B cell (primary cell): ENCODE measurements around the gene FOXJ1. TPM values are rescaled to one million over a fixed set of nuclear protein-coding genes. Genes with fewer than 3 reads are reported as not detected.

Experiments
- ATAC-seq: fragments of 200-7000 bp; cut with Tn5 transposase; one replicate; pipeline ENCODE4 v1.10.0; 2021; ENCODE audit warnings: low read depth, mild to moderate bottlenecking, moderate number of reproducible peaks, moderate library complexity
- CTCF ChIA-PET: fragments of 350-600 bp; sonication (Branson Sonifier 250); formaldehyde crosslinking; loops from one replicate; lab custom pipeline; 2021; ENCODE audit warnings: antibody characterized with exemption, inconsistent platforms; lab: Charles Lee
- POLR2A ChIA-PET: fragments of 350-600 bp; sonication (Branson Sonifier 250); formaldehyde crosslinking; loops from one replicate; lab custom pipeline; 2021; ENCODE audit warnings: antibody characterized with exemption; lab: Charles Lee
- DNase-seq: peaks from one replicate; pipeline ENCODE4 v3.0.0; 2013
- H2AFZ ChIP-seq: 2 replicates; pipeline ENCODE4 v1.6.1; 2012; ENCODE audit warnings: mild to moderate bottlenecking, low read depth, low read length; ENCODE audit not compliant: insufficient read depth, poor library complexity, severe bottlenecking
- H3K27ac ChIP-seq, 2 donors: 1 replicate in 1 of 2; 2 replicates in 1 of 2; pipeline ENCODE4 v1.5.1; 2012 to 2013; ENCODE audit warnings: low read length in 2 of 2, mild to moderate bottlenecking in 2 of 2, moderate library complexity in 1 of 2
- H3K27me3 ChIP-seq, 4 experiments: fragments of 200-600 bp in 1 of 4; sonication (generic) in 1 of 4; replicated peaks in 1 of 4; 1 replicate in 2 of 4; 2 replicates in 2 of 4; pipeline versions ENCODE4 v1.6.1 to v1.7.0; 2013 to 2016; ENCODE audit warnings: low read length in 3 of 4, mild to moderate bottlenecking in 2 of 4, mixed read lengths in 1 of 4, moderate library complexity in 1 of 4; ENCODE audit not compliant: insufficient read depth in 4 of 4, control insufficient read depth in 3 of 4; ENCODE audit errors: control extremely low read depth in 1 of 4
- H3K36me3 ChIP-seq, 2 experiments: replicated peaks in 1 of 2; 1 replicate in 1 of 2; 2 replicates in 1 of 2; pipeline versions ENCODE4 v1.6.1 to v1.7.1; 2013; ENCODE audit warnings: low read length in 1 of 2; ENCODE audit not compliant: insufficient read depth in 2 of 2, control insufficient read depth in 1 of 2; ENCODE audit errors: control extremely low read depth in 1 of 2, extremely low read depth in 1 of 2
- H3K4me1 ChIP-seq, 2 donors: fragments of 200-600 bp in 1 of 2; sonication (generic) in 1 of 2; 1 replicate in 1 of 2; 2 replicates in 1 of 2; pipeline versions ENCODE4 v1.5.1 to v1.6.1; 2013 to 2017; ENCODE audit warnings: low read length in 2 of 2; ENCODE audit not compliant: control insufficient read depth in 2 of 2, insufficient read depth in 2 of 2
- H3K4me2 ChIP-seq: replicated peaks from 2 replicates; pipeline ENCODE3; 2012; ENCODE audit warnings: mild to moderate bottlenecking, low read depth, low read length; ENCODE audit not compliant: poor library complexity, severe bottlenecking
- H3K4me3 ChIP-seq, 5 experiments: fragments of 200-600 bp in 1 of 5; sonication (generic) in 1 of 5; 1 replicate in 3 of 5; 2 replicates in 2 of 5; pipeline versions ENCODE4 v1.5.1 to v1.7.0; 2011 to 2016; ENCODE audit warnings: low read length in 4 of 5, mild to moderate bottlenecking in 4 of 5, low read depth in 2 of 5, control low read depth in 1 of 5, moderate library complexity in 1 of 5; ENCODE audit not compliant: insufficient read depth in 1 of 5; ENCODE audit errors: control extremely low read depth in 1 of 5, extremely low read depth in 1 of 5
- H3K79me2 ChIP-seq: fragments of 200-600 bp; sonication (generic); one replicate; pipeline ENCODE4 v1.6.0; 2016; ENCODE audit warnings: low read length; ENCODE audit not compliant: control insufficient read depth, insufficient read depth
- H3K9ac ChIP-seq: fragments of 200-600 bp; sonication (generic); 2 replicates; pipeline ENCODE4 v1.6.1; 2017; ENCODE audit warnings: mild to moderate bottlenecking, low read length, moderate library complexity
- H3K9me3 ChIP-seq, 3 donors: one replicate each; pipeline versions ENCODE4 v1.6.1 to v1.7.1; 2013; ENCODE audit warnings: low read length in 2 of 3; ENCODE audit not compliant: control insufficient read depth in 2 of 3, insufficient read depth in 1 of 3; ENCODE audit errors: control extremely low read depth in 1 of 3
- H4K20me1 ChIP-seq: 2 replicates; pipeline ENCODE4 v1.6.0; 2012; ENCODE audit warnings: mild to moderate bottlenecking, low read length; ENCODE audit not compliant: insufficient read depth, control insufficient read depth, poor library complexity, severe bottlenecking
- H3K27ac Mint-ChIP-seq: one replicate; pipeline ENCODE4 v1.8.0; 2021; ENCODE audit warnings: mixed read lengths
- H3K27me3 Mint-ChIP-seq: one replicate; pipeline ENCODE4 v1.8.0; 2021; ENCODE audit warnings: mixed read lengths
- H3K4me1 Mint-ChIP-seq: one replicate; pipeline ENCODE4 v1.8.0; 2021; ENCODE audit warnings: mixed read lengths
- H3K4me3 Mint-ChIP-seq: one replicate; pipeline ENCODE4 v1.8.0; 2021; ENCODE audit warnings: mixed read lengths
- H3K9me3 Mint-ChIP-seq: one replicate; pipeline ENCODE4 v1.8.0; 2022; ENCODE audit warnings: mixed read lengths; ENCODE audit not compliant: insufficient read depth
- EZH2 ChIP-seq: IDR thresholded peaks from 2 replicates; pipeline ENCODE4 v1.6.1; 2012; ENCODE audit warnings: borderline replicate concordance, low read depth, mild to moderate bottlenecking, moderate library complexity, low read length; ENCODE audit not compliant: insufficient read depth, poor library complexity, severe bottlenecking
- WGBS: methylation state at CpG from one replicate; pipeline ENCODE4 v1.1.5; 2013; ENCODE audit warnings: missing lambda C conversion rate; ENCODE audit not compliant: insufficient coverage; 5-methylcytosine and 5-hydroxymethylcytosine counted together
- intact Hi-C: fragments of 100-400 bp; cut with micrococcal nuclease; formaldehyde crosslinking; loops from one replicate; pipeline ENCODE4 v1.10.0; 2022
- polyA plus RNA-seq: library from polyadenylated mRNA; depleted of rRNA; stranded (reverse); fragments of >200 nt; gene quantifications from 2 replicates; pipeline ENCODE4 v1.2.3, GENCODE V29; 2012
- total RNA-seq, 2 donors: library from RNA; stranded (reverse); fragments of 120-200 nt in 1 of 2; gene quantifications; 1 replicate in 1 of 2; 2 replicates in 1 of 2; pipeline versions ENCODE4 v1.2.3 to v1.2.4, GENCODE V29; 2013 to 2022
- TF ChIP-seq, protein P1 (sequence below): fragments of 200-600 bp; IDR thresholded peaks from one replicate; pipeline ENCODE4 v1.8.0; 2022; ENCODE audit warnings: antibody characterized with exemption, mild to moderate bottlenecking

Gene FOXJ1
- total and polyA plus RNA-seq, 2 donors (not counting 1 experiment from before 2014, with no cell fraction given): 0.20 to 1.0 TPM

DNA sequence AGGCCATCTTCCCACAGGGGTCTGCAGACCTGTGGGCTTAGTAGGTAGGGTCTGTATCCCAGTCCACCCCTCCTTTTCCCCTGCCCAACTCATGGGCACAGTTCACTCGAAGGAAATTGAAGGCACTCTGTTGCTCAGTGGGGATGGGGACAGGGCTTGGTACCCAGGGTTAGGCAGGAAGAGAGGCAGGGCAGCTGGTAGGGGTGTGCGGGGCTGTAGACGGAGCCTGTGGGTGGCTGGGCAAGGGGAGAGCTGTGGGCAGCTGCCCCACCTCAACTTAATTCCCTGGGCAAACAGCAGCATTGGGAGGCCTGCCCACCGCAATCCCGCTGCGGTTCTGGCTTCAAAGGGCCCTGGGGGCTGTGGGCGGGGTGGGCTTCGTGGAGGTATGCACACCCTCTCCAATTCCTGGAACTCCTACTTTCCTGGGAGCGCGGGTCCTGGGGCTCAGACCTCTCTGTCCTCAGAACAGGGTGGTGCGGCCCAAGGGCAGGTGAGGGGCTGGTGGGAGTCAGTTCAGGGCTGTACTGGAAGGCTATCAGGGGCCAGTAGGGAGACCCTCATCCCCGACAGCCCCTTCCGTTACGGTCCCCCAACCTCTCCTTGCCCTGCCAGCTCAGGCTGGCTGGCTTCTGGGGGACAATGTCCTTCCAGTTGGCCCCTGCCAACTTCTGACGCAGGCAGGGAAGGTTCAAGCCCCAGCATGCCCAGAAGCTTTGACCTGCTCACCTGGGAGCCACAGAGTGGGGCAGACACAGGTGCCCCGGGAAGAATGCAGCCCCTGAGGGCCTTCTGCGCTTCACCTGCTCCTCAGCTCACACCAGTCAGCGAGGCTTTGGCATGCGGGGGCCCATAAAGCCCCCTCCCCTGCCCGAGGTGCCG is 9.1 kb downstream of the FOXJ1 start:
- Histone ChIP-seq H3K4me2 (no peak overlapping the region), H4K20me1 (no peaks in the 10 kb centered on the region), H3K27ac (no peak overlapping the region), H3K9ac (no peak overlapping the region), H3K4me1 (no peaks in the 10 kb centered on the region), H3K79me2 (no peaks in the 10 kb centered on the region), H3K9me3 (no peaks in the 10 kb centered on the region), H2AFZ (no peak overlapping the region), H3K36me3 (no peaks in the 10 kb centered on the region), H3K27me3 (peaks cover 0 to 8% (median 0%) of the 10 kb centered on the region in 4 experiments), H3K4me3 (no peak overlapping the region)
- intact Hi-C loops: no loop called here
- ChIA-PET CTCF (interaction anchor here (1.8 to 2.4 kb wide), 2 partner anchors 10 to 148 kb away, joined by 4 to 10 read pairs; partner anchors contain the start of gene FOXJ1), POLR2A (no interaction called here)
- Mint-ChIP-seq H3K27ac (no peak overlapping the region), H3K27me3 (peaks cover 18% of the 10 kb centered on the region), H3K9me3 (no peaks in the 10 kb centered on the region), H3K4me1 (peaks cover 2% of the 10 kb centered on the region), H3K4me3 (no peak overlapping the region)
- TF ChIP-seq, protein P1, sequence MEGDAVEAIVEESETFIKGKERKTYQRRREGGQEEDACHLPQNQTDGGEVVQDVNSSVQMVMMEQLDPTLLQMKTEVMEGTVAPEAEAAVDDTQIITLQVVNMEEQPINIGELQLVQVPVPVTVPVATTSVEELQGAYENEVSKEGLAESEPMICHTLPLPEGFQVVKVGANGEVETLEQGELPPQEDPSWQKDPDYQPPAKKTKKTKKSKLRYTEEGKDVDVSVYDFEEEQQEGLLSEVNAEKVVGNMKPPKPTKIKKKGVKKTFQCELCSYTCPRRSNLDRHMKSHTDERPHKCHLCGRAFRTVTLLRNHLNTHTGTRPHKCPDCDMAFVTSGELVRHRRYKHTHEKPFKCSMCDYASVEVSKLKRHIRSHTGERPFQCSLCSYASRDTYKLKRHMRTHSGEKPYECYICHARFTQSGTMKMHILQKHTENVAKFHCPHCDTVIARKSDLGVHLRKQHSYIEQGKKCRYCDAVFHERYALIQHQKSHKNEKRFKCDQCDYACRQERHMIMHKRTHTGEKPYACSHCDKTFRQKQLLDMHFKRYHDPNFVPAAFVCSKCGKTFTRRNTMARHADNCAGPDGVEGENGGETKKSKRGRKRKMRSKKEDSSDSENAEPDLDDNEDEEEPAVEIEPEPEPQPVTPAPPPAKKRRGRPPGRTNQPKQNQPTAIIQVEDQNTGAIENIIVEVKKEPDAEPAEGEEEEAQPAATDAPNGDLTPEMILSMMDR: no peak
- TF ChIP-seq EZH2: no peak
- ATAC-seq: no peak
- 94% methylated on average over 12 of the region's 21 CpGs for WGBS
- no peak for DNase-seq
